Endothelial cell (in vitro differentiated cells): ENCODE data around the gene TTI1. TPM values are rescaled to one million over a fixed set of nuclear protein-coding genes. Genes with fewer than 3 reads are reported as not detected.

ENCODE experiments used
- DNase-seq: peaks from one replicate; pipeline ENCODE4 v3.0.0; 2021; ENCODE audit warnings: low spot score
- H3K27ac Mint-ChIP-seq: one replicate; pipeline ENCODE4 v1.8.0; 2021; ENCODE audit warnings: mixed read lengths, inconsistent platforms; ENCODE audit not compliant: unreplicated experiment
- H3K27me3 Mint-ChIP-seq: one replicate; pipeline ENCODE4 v1.8.0; 2021; ENCODE audit warnings: mild to moderate bottlenecking, moderate library complexity, mixed read lengths, inconsistent platforms; ENCODE audit not compliant: unreplicated experiment
- H3K36me3 Mint-ChIP-seq: one replicate; pipeline ENCODE4 v1.8.0; 2021; ENCODE audit warnings: mild to moderate bottlenecking, low read depth, mixed read lengths, inconsistent platforms; ENCODE audit not compliant: unreplicated experiment
- H3K4me1 Mint-ChIP-seq: one replicate; pipeline ENCODE4 v1.8.0; 2021; ENCODE audit warnings: mild to moderate bottlenecking, mixed read lengths, inconsistent platforms; ENCODE audit not compliant: unreplicated experiment
- H3K4me3 Mint-ChIP-seq: one replicate; pipeline ENCODE4 v1.8.0; 2021; ENCODE audit warnings: mild to moderate bottlenecking, mixed read lengths, inconsistent platforms; ENCODE audit not compliant: unreplicated experiment
- H3K9me3 Mint-ChIP-seq: one replicate; pipeline ENCODE4 v1.8.0; 2021; ENCODE audit warnings: mixed read lengths, inconsistent platforms; ENCODE audit not compliant: unreplicated experiment
- total RNA-seq: library from RNA; stranded (reverse); fragmentation: NEBNext Ultra II Directional; extraction: Animal tissue kit (Norgen Biotek cat#: 25700); gene quantifications from one replicate; pipeline ENCODE4 v1.2.1, GENCODE V29; 2021; ENCODE audit not compliant: unreplicated experiment
- TF ChIP-seq, protein P1 (sequence below): fragments of 200-600 bp; sonication (generic); IDR thresholded peaks from one replicate; pipeline ENCODE4 v1.5.0; 2021; ENCODE audit warnings: antibody characterized with exemption; ENCODE audit not compliant: unreplicated experiment

The TTI1 gene
- total RNA-seq, 1 donor from 2014 or later = 31.9 TPM

- Mint-ChIP-seq H3K9me3 (no peaks in the 10 kb centered on the region), H3K36me3 (peaks cover 3% of the 10 kb centered on the region), H3K4me3 (no peak overlapping the region), H3K27ac (no peak overlapping the region), H3K27me3 (peaks cover 5% of the 10 kb centered on the region), H3K4me1 (no peaks in the 10 kb centered on the region)
- no peak for DNase-seq
- TF ChIP-seq, protein P1, sequence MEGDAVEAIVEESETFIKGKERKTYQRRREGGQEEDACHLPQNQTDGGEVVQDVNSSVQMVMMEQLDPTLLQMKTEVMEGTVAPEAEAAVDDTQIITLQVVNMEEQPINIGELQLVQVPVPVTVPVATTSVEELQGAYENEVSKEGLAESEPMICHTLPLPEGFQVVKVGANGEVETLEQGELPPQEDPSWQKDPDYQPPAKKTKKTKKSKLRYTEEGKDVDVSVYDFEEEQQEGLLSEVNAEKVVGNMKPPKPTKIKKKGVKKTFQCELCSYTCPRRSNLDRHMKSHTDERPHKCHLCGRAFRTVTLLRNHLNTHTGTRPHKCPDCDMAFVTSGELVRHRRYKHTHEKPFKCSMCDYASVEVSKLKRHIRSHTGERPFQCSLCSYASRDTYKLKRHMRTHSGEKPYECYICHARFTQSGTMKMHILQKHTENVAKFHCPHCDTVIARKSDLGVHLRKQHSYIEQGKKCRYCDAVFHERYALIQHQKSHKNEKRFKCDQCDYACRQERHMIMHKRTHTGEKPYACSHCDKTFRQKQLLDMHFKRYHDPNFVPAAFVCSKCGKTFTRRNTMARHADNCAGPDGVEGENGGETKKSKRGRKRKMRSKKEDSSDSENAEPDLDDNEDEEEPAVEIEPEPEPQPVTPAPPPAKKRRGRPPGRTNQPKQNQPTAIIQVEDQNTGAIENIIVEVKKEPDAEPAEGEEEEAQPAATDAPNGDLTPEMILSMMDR = no peak
Observed at GRCh38 chr20:37941992-37942391, 91.3 kb downstream of the TTI1 start.

DNA sequence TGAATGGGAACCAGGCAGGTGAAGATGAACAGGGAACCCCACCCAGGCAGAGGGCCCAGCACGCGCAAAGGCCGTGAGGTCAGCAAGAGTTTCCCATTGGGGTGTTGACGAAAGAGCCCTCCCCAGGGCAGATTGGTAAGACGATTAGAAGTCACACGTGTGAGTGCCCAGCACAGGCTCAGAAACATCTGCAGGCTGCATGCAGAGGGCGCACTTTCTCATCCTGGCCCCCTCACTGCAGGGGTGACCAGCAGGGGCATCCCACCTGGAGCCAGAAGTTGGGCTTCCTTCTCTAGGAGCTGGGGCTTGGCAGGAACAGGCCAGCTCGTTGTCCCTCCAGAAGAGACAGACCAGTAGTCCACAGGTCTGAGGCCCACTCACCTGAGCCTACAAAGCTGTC lies 91.9 kb downstream of the TTI1 start:
- DNase-seq = peak; percentile 30
- no peaks in the 10 kb centered on the region for H3K9me3 Mint-ChIP-seq
- TF ChIP-seq, protein P1 = peak; percentile 29

GRCh38 chr20:37940858-37941257 lies 92.4 kb downstream of the TTI1 start:
- Mint-ChIP-seq H3K4me1 (no peaks in the 10 kb centered on the region), H3K27ac (no peak overlapping the region), H3K27me3 (peaks cover 5% of the 10 kb centered on the region), H3K4me3 (no peak overlapping the region), H3K9me3 (no peaks in the 10 kb centered on the region), H3K36me3 (peaks cover 3% of the 10 kb centered on the region)
- no peak for DNase-seq
- TF ChIP-seq, protein P1 = no peak

More for the DNA sequence above, 91.9 kb downstream of the TTI1 start:
- no peak overlapping the region for H3K27ac Mint-ChIP-seq
- H3K36me3 Mint-ChIP-seq = peaks cover 3% of the 10 kb centered on the region
- H3K4me1 Mint-ChIP-seq = no peaks in the 10 kb centered on the region
- peaks cover 5% of the 10 kb centered on the region for H3K27me3 Mint-ChIP-seq
- no peak overlapping the region for H3K4me3 Mint-ChIP-seq

- Mint-ChIP-seq H3K9me3 (no peaks in the 10 kb centered on the region), H3K4me3 (no peak overlapping the region), H3K27ac (no peak overlapping the region), H3K27me3 (peaks cover 1% of the 10 kb centered on the region), H3K36me3 (peaks cover 3% of the 10 kb centered on the region), H3K4me1 (no peaks in the 10 kb centered on the region)
- no peak for DNase-seq
- TF ChIP-seq, protein P1 = no peak
Observed at GRCh38 chr20:37939701-37940560, 93.3 kb downstream of the TTI1 start.

DNA sequence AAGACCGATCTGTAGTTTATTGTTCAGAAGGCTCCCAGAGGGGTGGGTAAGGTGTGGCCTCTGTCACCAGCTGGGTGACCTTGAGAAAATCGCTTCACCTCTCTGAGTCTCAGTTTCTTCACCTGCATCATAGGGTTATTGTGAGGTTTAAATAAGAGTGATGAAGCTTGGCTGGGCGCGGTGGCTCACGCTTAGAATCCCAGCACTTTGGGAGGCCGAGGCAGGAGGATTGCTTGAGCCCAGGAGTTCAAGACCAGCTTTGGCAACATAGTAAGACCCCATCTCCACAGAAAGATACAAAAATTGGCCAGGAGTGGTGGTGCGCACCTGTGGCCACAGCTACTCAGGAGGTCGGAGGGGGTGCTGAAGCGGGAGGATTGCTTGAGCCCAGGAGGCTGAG lies 94.3 kb downstream of the TTI1 start:
- Mint-ChIP-seq H3K27ac (no peak overlapping the region), H3K4me3 (no peak overlapping the region), H3K4me1 (no peaks in the 10 kb centered on the region), H3K27me3 (peaks cover 1% of the 10 kb centered on the region), H3K9me3 (no peaks in the 10 kb centered on the region), H3K36me3 (peaks cover 3% of the 10 kb centered on the region)
- DNase-seq = no peak
- TF ChIP-seq, protein P1 = no peak
